Keratinocyte (primary cell): ENCODE results near the gene PGAM2. TPM values are rescaled to one million over a fixed set of nuclear protein-coding genes. Genes with fewer than 3 reads are reported as not detected.

Experiments
- DNase-seq: peaks from one replicate; pipeline ENCODE4 v3.0.0-alpha.2; 2011; ENCODE audit warnings: low read depth, missing footprints, low spot score
- FAIRE-seq: peaks from 2 replicates; lab custom pipeline; 2011; peaks lifted over from hg19 to GRCh38; lab: Jason Lieb, UNC
- H2AFZ ChIP-seq: 2 replicates; pipeline ENCODE4 v1.6.0; 2012; ENCODE audit warnings: low read length, control low read depth, inconsistent platforms; ENCODE audit not compliant: control insufficient read depth
- H3K27ac ChIP-seq: 2 replicates; pipeline ENCODE4 v1.5.1; 2011; ENCODE audit warnings: low read length; ENCODE audit not compliant: control insufficient read depth, insufficient read depth
- H3K27me3 ChIP-seq: 3 replicates; pipeline ENCODE4 v1.6.0; 2011; ENCODE audit warnings: low read length; ENCODE audit not compliant: control insufficient read depth, insufficient read depth; ENCODE audit errors: extremely low read depth
- H3K36me3 ChIP-seq, 2 experiments: 2 replicates in 1 of 2; 3 replicates in 1 of 2; pipeline ENCODE4 v1.5.1; 2011; ENCODE audit warnings: low read length in 2 of 2, mild to moderate bottlenecking in 1 of 2; ENCODE audit not compliant: control insufficient read depth in 2 of 2, insufficient read depth in 2 of 2; ENCODE audit errors: extremely low read depth in 1 of 2
- H3K4me1 ChIP-seq: 3 replicates; pipeline ENCODE4 v1.5.1; 2011; ENCODE audit warnings: low read length; ENCODE audit not compliant: control insufficient read depth, insufficient read depth; ENCODE audit errors: extremely low read depth
- H3K4me2 ChIP-seq: 3 replicates; pipeline ENCODE4 v1.6.0; 2011; ENCODE audit warnings: low read depth, low read length; ENCODE audit not compliant: control insufficient read depth, insufficient read depth; ENCODE audit errors: extremely low read depth
- H3K4me3 ChIP-seq, 3 experiments: fragments of 200-600 bp in 1 of 3; sonication (generic) in 1 of 3; 2 replicates in 2 of 3; 3 replicates in 1 of 3; pipeline ENCODE4 v1.5.1; 2011 to 2016; ENCODE audit warnings: low read length in 3 of 3, mild to moderate bottlenecking in 3 of 3, control low read depth in 2 of 3, inconsistent platforms in 1 of 3, low read depth in 1 of 3, mixed read lengths in 1 of 3, mixed run types in 1 of 3, moderate library complexity in 1 of 3; ENCODE audit not compliant: control insufficient read depth in 2 of 3, insufficient read depth in 2 of 3; ENCODE audit errors: extremely low read depth in 1 of 3
- H3K79me2 ChIP-seq: 2 replicates; pipeline ENCODE4 v1.6.0; 2012; ENCODE audit warnings: low read length; ENCODE audit not compliant: control insufficient read depth, insufficient read depth
- H3K9ac ChIP-seq: 3 replicates; pipeline ENCODE4 v1.6.0; 2011; ENCODE audit warnings: low read length; ENCODE audit not compliant: control insufficient read depth, insufficient read depth; ENCODE audit errors: extremely low read depth
- H3K9me1 ChIP-seq: 3 replicates; pipeline ENCODE4 v1.6.0; 2011; ENCODE audit warnings: low read length; ENCODE audit not compliant: control insufficient read depth, insufficient read depth; ENCODE audit errors: extremely low read depth
- H3K9me3 ChIP-seq: 2 replicates; pipeline ENCODE4 v1.5.1; 2012; ENCODE audit warnings: low read depth, low read length; ENCODE audit not compliant: control insufficient read depth
- H4K20me1 ChIP-seq: 3 replicates; pipeline ENCODE4 v1.6.0; 2011; ENCODE audit warnings: low read length; ENCODE audit not compliant: control insufficient read depth, insufficient read depth; ENCODE audit errors: extremely low read depth
- EZH2 ChIP-seq: IDR thresholded peaks from one replicate; pipeline ENCODE4 v1.6.1; 2012; ENCODE audit warnings: inconsistent platforms, mild to moderate bottlenecking, low read length, moderate library complexity
- dilution Hi-C: fragments of 300-500 bp; cut with MboI; formaldehyde crosslinking; loops from one replicate; pipeline ENCODE4 v1.7.0; 2020; ENCODE audit warnings: low sequenced_read_pairs; ENCODE audit not compliant: extremely low pct_ligation_motif_present
- polyA plus RNA-seq, 5 experiments: library from polyadenylated mRNA; depleted of rRNA in 3 of 5; stranded (reverse) in 3 of 5; stranded (forward) in 1 of 5; unstranded in 1 of 5; fragments of >200 nt; gene quantifications; 1 replicate in 1 of 5; 2 replicates in 3 of 5; 3 replicates in 1 of 5; pipeline versions ENCODE4 v1.2.1 to v1.2.3, GENCODE V29; 2011 to 2012; ENCODE audit warnings: missing spikeins in 2 of 5, low read depth in 1 of 5, low replicate concordance in 1 of 5
- TF ChIP-seq, protein P1 (sequence below), 3 experiments: IDR thresholded peaks in 1 of 3; conservative IDR thresholded peaks in 1 of 3; optimal IDR thresholded peaks in 1 of 3; 2 replicates in 2 of 3; 3 replicates in 1 of 3; pipeline versions ENCODE3 to v1.5.1; 2011; ENCODE audit warnings: low read length in 3 of 3, mild to moderate bottlenecking in 3 of 3, moderate library complexity in 2 of 3, control low read depth in 1 of 3, inconsistent platforms in 1 of 3; ENCODE audit not compliant: insufficient read depth in 2 of 3; ENCODE audit errors: extremely low read depth in 1 of 3

Gene PGAM2
- polyA plus RNA-seq, 1 donor (not counting 4 experiments of a cell fraction or from before 2014, with no cell fraction given), result not detected

DNA sequence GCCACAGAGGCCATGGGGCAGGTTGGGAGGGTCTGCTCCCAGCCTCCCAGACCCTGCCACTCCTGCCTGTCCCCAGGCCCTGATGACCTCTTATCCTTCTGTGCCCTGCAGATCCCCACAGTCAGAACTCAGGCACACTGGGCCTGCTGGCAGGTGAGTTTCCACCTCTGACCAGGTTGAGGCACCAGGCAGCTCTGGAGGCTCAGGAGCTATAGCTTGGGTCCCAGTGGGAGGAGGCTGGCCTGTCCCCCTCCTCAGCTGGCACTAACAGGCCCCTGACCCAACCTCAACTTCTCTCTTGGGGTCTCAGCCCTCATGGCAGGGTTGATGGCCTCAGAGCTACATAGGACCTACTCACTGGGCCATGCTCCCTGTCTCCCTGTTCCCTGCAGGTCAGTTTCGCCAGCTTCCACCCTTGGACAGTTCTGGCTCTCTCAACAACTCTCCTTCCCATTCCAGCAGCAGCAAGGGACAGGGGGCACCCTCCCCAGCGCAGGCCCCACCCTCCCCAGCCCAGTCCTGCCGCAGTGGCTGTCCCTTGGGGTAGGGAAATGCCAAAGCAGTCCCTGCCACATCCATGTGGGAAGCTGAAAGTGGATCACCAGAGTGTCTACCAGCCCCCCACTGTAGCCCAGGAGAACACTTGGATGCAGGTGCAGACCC, 36.1 kb upstream of the PGAM2 start:
- no peaks in the 10 kb centered on the region for H3K9me1 ChIP-seq
- H4K20me1 ChIP-seq, result no peaks in the 10 kb centered on the region
- H3K79me2 ChIP-seq, result no peaks in the 10 kb centered on the region
- DNase-seq (no peak), FAIRE-seq (no peak)
- no peaks in the 10 kb centered on the region for H3K36me3 ChIP-seq
- peaks cover 25% of the 10 kb centered on the region for H3K4me1 ChIP-seq
- H3K9ac ChIP-seq, result no peak overlapping the region
- H3K4me3 ChIP-seq, result no peak overlapping the region
- peaks cover 11% of the 10 kb centered on the region for H3K27me3 ChIP-seq
- TF ChIP-seq, protein P1, sequence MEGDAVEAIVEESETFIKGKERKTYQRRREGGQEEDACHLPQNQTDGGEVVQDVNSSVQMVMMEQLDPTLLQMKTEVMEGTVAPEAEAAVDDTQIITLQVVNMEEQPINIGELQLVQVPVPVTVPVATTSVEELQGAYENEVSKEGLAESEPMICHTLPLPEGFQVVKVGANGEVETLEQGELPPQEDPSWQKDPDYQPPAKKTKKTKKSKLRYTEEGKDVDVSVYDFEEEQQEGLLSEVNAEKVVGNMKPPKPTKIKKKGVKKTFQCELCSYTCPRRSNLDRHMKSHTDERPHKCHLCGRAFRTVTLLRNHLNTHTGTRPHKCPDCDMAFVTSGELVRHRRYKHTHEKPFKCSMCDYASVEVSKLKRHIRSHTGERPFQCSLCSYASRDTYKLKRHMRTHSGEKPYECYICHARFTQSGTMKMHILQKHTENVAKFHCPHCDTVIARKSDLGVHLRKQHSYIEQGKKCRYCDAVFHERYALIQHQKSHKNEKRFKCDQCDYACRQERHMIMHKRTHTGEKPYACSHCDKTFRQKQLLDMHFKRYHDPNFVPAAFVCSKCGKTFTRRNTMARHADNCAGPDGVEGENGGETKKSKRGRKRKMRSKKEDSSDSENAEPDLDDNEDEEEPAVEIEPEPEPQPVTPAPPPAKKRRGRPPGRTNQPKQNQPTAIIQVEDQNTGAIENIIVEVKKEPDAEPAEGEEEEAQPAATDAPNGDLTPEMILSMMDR (optimal IDR thresholded peaks at IDR 0.05 in 1 of 3, IDR thresholded peaks at IDR 0.05 in 1 of 3, conservative IDR thresholded peaks at IDR 0.05 in 1 of 3; ENCODE audit: extremely low read depth in 1 of 3, insufficient read depth in 2 of 3, low read length in 3 of 3), result no peak
- TF ChIP-seq EZH2, result no peak
- dilution Hi-C loops, result no loop called here
- H2AFZ ChIP-seq, result no peak overlapping the region
- H3K27ac ChIP-seq, result no peak overlapping the region
- no peaks in the 10 kb centered on the region for H3K9me3 ChIP-seq
- H3K4me2 ChIP-seq, result no peak overlapping the region

DNA sequence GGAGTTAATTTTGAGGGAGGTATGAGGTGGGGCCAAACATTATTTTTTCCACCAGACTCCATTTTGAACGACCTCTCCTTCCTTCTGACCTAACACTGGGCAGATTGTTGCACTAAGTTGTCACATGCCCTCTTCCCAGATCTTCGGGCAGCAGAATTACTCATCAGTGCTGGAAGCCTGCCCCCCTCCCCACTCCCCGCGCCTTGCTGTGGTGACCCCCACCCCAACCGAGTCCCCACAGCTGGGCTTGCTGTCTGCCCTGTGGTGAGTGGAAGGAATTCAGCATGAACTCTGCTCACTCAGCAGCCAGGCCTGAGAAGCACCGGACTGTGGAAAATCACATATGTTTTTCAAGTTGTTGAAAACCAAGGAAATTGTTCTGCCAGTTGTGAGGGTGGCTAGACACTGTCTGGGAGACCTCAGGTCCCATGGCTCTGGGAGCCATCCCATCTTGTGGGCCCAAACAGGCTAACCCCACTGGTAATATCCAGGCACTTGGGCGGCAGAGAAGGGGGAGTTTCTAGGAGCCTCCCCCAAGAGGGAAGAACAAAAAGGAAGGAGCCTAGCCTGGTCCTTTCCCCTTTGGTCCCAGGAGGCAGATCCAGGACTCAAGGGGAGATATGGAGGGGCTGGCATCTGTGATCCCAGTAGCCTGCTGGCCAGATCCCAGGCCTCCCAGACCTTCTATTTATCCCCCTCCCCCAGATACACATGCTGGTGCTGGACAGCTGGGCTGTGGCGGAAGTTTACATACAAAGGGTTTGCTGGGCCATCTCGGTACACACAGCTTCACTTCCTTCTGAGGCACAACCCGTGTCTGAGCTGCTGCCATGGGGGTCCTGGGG, 35.3 kb upstream of the PGAM2 start:
- H4K20me1 ChIP-seq, result no peaks in the 10 kb centered on the region
- FAIRE-seq (no peak), DNase-seq (no peak)
- H3K27me3 ChIP-seq, result peaks cover 11% of the 10 kb centered on the region
- no peak overlapping the region for H3K4me3 ChIP-seq
- H3K79me2 ChIP-seq, result no peaks in the 10 kb centered on the region
- H3K9me1 ChIP-seq, result no peaks in the 10 kb centered on the region
- dilution Hi-C loops, result no loop called here
- no peak overlapping the region for H3K9ac ChIP-seq
- TF ChIP-seq EZH2, result no peak
- TF ChIP-seq, protein P1 (optimal IDR thresholded peaks at IDR 0.05 in 1 of 3, IDR thresholded peaks at IDR 0.05 in 1 of 3, conservative IDR thresholded peaks at IDR 0.05 in 1 of 3; ENCODE audit: extremely low read depth in 1 of 3, insufficient read depth in 2 of 3, low read length in 3 of 3), result no peak
- no peak overlapping the region for H2AFZ ChIP-seq
- no peak overlapping the region for H3K27ac ChIP-seq
- no peaks in the 10 kb centered on the region for H3K9me3 ChIP-seq
- H3K4me2 ChIP-seq, result no peak overlapping the region
- peaks cover 25% of the 10 kb centered on the region for H3K4me1 ChIP-seq
- H3K36me3 ChIP-seq, result no peaks in the 10 kb centered on the region
